K562 (cell line): Measurements from ENCODE around the gene MN1. TPM values are rescaled to one million over a fixed set of nuclear protein-coding genes. Genes with fewer than 3 reads are reported as not detected.

Source experiments
- CCAR2 ChIP-seq: fragments of 200-400 bp; formaldehyde crosslinking; IDR thresholded peaks from 2 replicates; pipeline ENCODE4 v1.6.1; 2017; ENCODE audit warnings: mild to moderate bottlenecking, low read depth, low read length
- CREM ChIP-seq: IDR thresholded peaks from 2 replicates; pipeline ENCODE4 v1.6.1; 2014; ENCODE audit warnings: antibody characterized with exemption, low read depth
- DMBX1 ChIP-seq: fragments of 250-450 bp; sonication (Bioruptor Pico); IDR thresholded peaks from 2 replicates; pipeline ENCODE4 v1.8.0; 2022; ENCODE audit warnings: inconsistent platforms, mild to moderate bottlenecking, moderate library complexity, borderline replicate concordance
- ELF4 ChIP-seq: fragments of 450-650 bp; formaldehyde crosslinking; IDR thresholded peaks from 2 replicates; pipeline ENCODE4 v1.4.0; 2022; ENCODE audit warnings: missing genetic modification characterization
- GTF2A2 ChIP-seq: IDR thresholded peaks from 2 replicates; pipeline ENCODE4 v1.6.1; 2016; ENCODE audit warnings: mild to moderate bottlenecking, missing genetic modification characterization, missing compliant biosample characterization
- KDM5B ChIP-seq: fragments of 200-600 bp; sonication (generic); IDR thresholded peaks from 2 replicates; pipeline ENCODE4 v1.6.1; 2012; ENCODE audit warnings: low read depth, mild to moderate bottlenecking, moderate library complexity, low read length, control low read depth, inconsistent platforms; ENCODE audit not compliant: insufficient replicate concordance
- NFE2 ChIP-seq: IDR thresholded peaks from 2 replicates; pipeline ENCODE4 v1.6.1; 2014; ENCODE audit warnings: antibody characterized with exemption, low read depth
- NRF1 ChIP-seq, 2 experiments: fragments of 450-650 bp; IDR thresholded peaks in 1 of 2; conservative IDR thresholded peaks in 1 of 2; 2 replicates each; pipeline ENCODE4 v1.6.1; 2014; ENCODE audit warnings: mild to moderate bottlenecking in 2 of 2
- POLR2H ChIP-seq: IDR thresholded peaks from 2 replicates; pipeline ENCODE4 v1.6.1; 2016; ENCODE audit warnings: missing genetic modification characterization, low read depth, mild to moderate bottlenecking, control low read depth, missing compliant biosample characterization, moderate library complexity
- SOX6 ChIP-seq: fragments of 450-650 bp; IDR thresholded peaks from 2 replicates; pipeline ENCODE4 v1.6.1; 2014; ENCODE audit warnings: mild to moderate bottlenecking
- TAF1 ChIP-seq: IDR thresholded peaks from 2 replicates; pipeline ENCODE4 v1.6.1; 2011; ENCODE audit warnings: mild to moderate bottlenecking, low read length, moderate library complexity; ENCODE audit not compliant: insufficient read depth, control insufficient read depth, severe bottlenecking; ENCODE audit errors: extremely low read depth
- ZEB2 ChIP-seq: fragments of 450-650 bp; IDR thresholded peaks from 2 replicates; pipeline ENCODE4 v1.6.1; 2016
- ZNF586 ChIP-seq: fragments of 450-650 bp; formaldehyde crosslinking; conservative IDR thresholded peaks from 2 replicates; pipeline ENCODE4 v1.4.0; 2020; ENCODE audit warnings: mild to moderate bottlenecking, moderate library complexity
- polyA plus RNA-seq, 8 experiments: library from polyadenylated mRNA; depleted of rRNA in 4 of 8; stranded (reverse) in 5 of 8; unstranded in 3 of 8; fragments of >200 nt; fragmentation: Nextera tagmentation in 2 of 8; fragmentation: Illumina TruSeq in 1 of 8; extraction: Ambion mirVana in 2 of 8; extraction: Trizol in 1 of 8; gene quantifications; 2 replicates each; pipeline versions ENCODE4 v1.2.1 to v1.2.3, GENCODE V29; 2011 to 2014; ENCODE audit warnings: inconsistent platforms in 1 of 8, missing spikeins in 1 of 8
- total RNA-seq, 7 experiments: library from RNA; depleted of rRNA in 6 of 7; stranded (reverse); fragments of >200 nt in 6 of 7; fragmentation: Illumina TruSeq in 2 of 7; extraction: Trizol in 2 of 7; gene quantifications; 2 replicates each; pipeline versions ENCODE4 v1.2.1 to v1.2.3, GENCODE V29; 2011 to 2021; ENCODE audit warnings: low replicate concordance in 1 of 7
- TF ChIP-seq, protein P1 (sequence below): IDR thresholded peaks from 2 replicates; pipeline ENCODE4 v1.6.1; 2014; ENCODE audit warnings: antibody characterized with exemption
- TF ChIP-seq, protein P2 (sequence below): sonication (generic); formaldehyde crosslinking; IDR thresholded peaks from 2 replicates; pipeline ENCODE4 v1.8.0; 2022; ENCODE audit warnings: mild to moderate bottlenecking, missing genetic modification reagents
- TF ChIP-seq, protein P3 (sequence below): sonication (generic); IDR thresholded peaks from 2 replicates; pipeline ENCODE4 v1.6.1; 2016
- TF ChIP-seq, protein P4 (sequence below): sonication (generic); formaldehyde crosslinking; IDR thresholded peaks from 2 replicates; pipeline ENCODE4 v1.8.0; 2022; ENCODE audit warnings: mild to moderate bottlenecking, missing genetic modification reagents
- TF ChIP-seq, protein P5 (sequence below), 2 experiments: IDR thresholded peaks; 2 replicates each; pipeline ENCODE4 v1.6.1; 2011; ENCODE audit warnings: borderline replicate concordance in 1 of 2, control low read depth in 1 of 2, low read depth in 1 of 2, low read length in 1 of 2, mild to moderate bottlenecking in 1 of 2, mixed read lengths in 1 of 2, moderate library complexity in 1 of 2; ENCODE audit not compliant: insufficient read depth in 1 of 2, insufficient read length in 1 of 2, poor library complexity in 1 of 2, severe bottlenecking in 1 of 2; ENCODE audit errors: extremely low read depth in 1 of 2

Gene MN1
- total and polyA plus RNA-seq, 9 of the 15 experiments (the other 6 are each of a cell fraction or from before 2014, with no cell fraction given): under 0.01 to 0.05 (median 0.03) TPM; not detected in 5

DNA sequence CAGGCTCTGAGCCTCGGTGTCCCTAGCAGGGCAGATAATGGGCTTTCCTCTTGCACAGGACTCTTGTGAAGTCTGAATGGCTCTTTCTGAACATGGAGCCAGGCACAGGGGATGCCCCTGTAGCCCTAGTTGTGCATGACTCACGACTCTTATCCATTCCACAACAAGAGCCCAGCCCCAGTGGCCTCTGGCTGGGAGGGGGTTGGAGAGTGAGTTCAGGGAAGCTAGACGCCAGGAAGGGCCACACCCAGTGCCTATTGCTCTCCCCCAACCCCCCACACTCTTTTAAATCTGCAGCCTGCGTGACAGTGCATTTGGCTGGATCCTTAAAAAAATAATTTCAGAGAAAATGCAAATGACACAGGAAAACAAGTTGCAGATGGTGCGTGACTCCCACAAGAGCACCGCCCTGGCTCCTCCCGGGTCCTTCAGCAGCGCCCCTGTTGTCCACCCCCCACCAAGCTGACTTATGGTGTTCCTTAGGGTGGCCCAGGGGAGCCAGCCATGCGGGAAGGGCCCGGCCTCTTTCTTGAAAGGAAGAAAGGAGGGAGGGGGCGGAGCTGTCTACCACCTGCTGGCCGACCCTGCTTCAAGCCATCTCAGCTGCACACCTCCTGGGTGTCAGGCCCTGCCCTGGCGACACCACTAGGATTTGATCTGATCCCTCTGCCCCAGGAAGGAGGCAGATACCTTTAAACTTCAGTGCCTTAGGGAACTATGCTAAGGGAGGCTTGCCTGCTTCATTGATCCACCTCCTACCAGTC is 74.7 kb downstream of the MN1 start (continued):
- TF ChIP-seq NRF1 (conservative IDR thresholded peaks at IDR 0.05 in 1 of 2, IDR thresholded peaks at IDR 0.05 in 1 of 2): peak; percentile 28 to 45; a peak in 3 of 4 replicates
- TF ChIP-seq DMBX1 (CRISPR knock-in tag): 0 out of 2 replicates have a peak, but pooled peaks have one; percentile 47
- TF ChIP-seq ZEB2: no peak
- peak; percentile 63 for TF ChIP-seq SOX6
- TF ChIP-seq, protein P1, sequence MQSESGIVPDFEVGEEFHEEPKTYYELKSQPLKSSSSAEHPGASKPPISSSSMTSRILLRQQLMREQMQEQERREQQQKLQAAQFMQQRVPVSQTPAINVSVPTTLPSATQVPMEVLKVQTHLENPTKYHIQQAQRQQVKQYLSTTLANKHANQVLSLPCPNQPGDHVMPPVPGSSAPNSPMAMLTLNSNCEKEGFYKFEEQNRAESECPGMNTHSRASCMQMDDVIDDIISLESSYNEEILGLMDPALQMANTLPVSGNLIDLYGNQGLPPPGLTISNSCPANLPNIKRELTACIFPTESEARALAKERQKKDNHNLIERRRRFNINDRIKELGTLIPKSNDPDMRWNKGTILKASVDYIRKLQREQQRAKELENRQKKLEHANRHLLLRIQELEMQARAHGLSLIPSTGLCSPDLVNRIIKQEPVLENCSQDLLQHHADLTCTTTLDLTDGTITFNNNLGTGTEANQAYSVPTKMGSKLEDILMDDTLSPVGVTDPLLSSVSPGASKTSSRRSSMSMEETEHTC: no peak
- no peak for TF ChIP-seq POLR2H (tag)
- TF ChIP-seq NFE2: peak; percentile 81
- TF ChIP-seq, protein P2, sequence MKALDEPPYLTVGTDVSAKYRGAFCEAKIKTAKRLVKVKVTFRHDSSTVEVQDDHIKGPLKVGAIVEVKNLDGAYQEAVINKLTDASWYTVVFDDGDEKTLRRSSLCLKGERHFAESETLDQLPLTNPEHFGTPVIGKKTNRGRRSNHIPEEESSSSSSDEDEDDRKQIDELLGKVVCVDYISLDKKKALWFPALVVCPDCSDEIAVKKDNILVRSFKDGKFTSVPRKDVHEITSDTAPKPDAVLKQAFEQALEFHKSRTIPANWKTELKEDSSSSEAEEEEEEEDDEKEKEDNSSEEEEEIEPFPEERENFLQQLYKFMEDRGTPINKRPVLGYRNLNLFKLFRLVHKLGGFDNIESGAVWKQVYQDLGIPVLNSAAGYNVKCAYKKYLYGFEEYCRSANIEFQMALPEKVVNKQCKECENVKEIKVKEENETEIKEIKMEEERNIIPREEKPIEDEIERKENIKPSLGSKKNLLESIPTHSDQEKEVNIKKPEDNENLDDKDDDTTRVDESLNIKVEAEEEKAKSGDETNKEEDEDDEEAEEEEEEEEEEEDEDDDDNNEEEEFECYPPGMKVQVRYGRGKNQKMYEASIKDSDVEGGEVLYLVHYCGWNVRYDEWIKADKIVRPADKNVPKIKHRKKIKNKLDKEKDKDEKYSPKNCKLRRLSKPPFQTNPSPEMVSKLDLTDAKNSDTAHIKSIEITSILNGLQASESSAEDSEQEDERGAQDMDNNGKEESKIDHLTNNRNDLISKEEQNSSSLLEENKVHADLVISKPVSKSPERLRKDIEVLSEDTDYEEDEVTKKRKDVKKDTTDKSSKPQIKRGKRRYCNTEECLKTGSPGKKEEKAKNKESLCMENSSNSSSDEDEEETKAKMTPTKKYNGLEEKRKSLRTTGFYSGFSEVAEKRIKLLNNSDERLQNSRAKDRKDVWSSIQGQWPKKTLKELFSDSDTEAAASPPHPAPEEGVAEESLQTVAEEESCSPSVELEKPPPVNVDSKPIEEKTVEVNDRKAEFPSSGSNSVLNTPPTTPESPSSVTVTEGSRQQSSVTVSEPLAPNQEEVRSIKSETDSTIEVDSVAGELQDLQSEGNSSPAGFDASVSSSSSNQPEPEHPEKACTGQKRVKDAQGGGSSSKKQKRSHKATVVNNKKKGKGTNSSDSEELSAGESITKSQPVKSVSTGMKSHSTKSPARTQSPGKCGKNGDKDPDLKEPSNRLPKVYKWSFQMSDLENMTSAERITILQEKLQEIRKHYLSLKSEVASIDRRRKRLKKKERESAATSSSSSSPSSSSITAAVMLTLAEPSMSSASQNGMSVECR: no peak
- TF ChIP-seq ZNF586 (CRISPR knock-in tag): no peak
- TF ChIP-seq, protein P3, sequence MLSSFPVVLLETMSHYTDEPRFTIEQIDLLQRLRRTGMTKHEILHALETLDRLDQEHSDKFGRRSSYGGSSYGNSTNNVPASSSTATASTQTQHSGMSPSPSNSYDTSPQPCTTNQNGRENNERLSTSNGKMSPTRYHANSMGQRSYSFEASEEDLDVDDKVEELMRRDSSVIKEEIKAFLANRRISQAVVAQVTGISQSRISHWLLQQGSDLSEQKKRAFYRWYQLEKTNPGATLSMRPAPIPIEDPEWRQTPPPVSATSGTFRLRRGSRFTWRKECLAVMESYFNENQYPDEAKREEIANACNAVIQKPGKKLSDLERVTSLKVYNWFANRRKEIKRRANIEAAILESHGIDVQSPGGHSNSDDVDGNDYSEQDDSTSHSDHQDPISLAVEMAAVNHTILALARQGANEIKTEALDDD: no peak
- TF ChIP-seq KDM5B: peak; percentile 38
- TF ChIP-seq CCAR2: no peak
- TF ChIP-seq, protein P4, sequence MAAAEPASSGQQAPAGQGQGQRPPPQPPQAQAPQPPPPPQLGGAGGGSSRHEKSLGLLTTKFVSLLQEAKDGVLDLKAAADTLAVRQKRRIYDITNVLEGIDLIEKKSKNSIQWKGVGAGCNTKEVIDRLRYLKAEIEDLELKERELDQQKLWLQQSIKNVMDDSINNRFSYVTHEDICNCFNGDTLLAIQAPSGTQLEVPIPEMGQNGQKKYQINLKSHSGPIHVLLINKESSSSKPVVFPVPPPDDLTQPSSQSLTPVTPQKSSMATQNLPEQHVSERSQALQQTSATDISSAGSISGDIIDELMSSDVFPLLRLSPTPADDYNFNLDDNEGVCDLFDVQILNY (CRISPR knock-in tag): no peak
- no peak for TF ChIP-seq CREM
- TF ChIP-seq, protein P5, sequence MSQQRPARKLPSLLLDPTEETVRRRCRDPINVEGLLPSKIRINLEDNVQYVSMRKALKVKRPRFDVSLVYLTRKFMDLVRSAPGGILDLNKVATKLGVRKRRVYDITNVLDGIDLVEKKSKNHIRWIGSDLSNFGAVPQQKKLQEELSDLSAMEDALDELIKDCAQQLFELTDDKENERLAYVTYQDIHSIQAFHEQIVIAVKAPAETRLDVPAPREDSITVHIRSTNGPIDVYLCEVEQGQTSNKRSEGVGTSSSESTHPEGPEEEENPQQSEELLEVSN (IDR thresholded peaks at IDR 0.05; ENCODE audit: borderline replicate concordance in 1 of 2, extremely low read depth in 1 of 2, insufficient read depth in 1 of 2, insufficient read length in 1 of 2, low read depth in 1 of 2, low read length in 1 of 2, poor library complexity in 1 of 2, severe bottlenecking in 1 of 2): peak in 1 of 2 experiments; percentile 65
- no peak for TF ChIP-seq ELF4 (CRISPR knock-in tag)
- peak; percentile 26 for TF ChIP-seq TAF1
- no peak for TF ChIP-seq GTF2A2 (tag)
